ENCODE results near the gene JAKMIP2. TPM values are rescaled to one million over a fixed set of nuclear protein-coding genes. Genes with fewer than 3 reads are reported as not detected.

The JAKMIP2 gene
- total RNA-seq, 1 experiment from 2014 or later = 6.4 TPM

DNA sequence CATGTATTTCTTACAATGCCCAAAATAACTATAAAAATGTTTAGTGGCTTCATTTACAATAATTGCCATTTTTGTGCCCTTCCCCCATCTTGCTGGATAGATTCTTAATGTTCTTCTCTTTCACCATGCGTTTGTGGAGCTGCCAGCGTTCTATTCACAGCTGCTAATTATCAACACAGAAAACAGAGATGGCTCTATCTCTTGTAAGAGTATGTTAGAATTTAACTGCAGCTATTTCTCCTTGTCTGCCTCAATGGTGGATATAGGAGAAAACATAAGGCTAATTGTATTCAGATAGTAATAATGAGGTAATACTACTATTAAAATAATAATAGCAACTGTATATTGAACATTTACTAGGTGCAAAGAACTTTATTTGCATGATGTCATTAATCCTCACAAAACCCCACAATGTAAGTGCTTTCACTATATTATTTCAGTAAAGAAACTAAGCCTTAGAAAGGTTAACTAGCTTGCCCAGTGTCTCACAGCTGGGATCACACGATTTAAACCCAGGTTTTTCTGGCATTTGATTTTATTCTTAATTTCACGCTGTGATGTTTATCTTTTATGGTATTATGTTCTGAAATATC, 50.1 kb downstream of the JAKMIP2 start:
- Histone ChIP-seq H3K18ac (ENCODE audit: insufficient read length, low read depth, low read length) (no peak overlapping the region), H2AFZ (ENCODE audit: low read length) (no peak overlapping the region), H3K56ac (ENCODE audit: insufficient read length, low read depth, low read length) (no peak overlapping the region), H3K4ac (ENCODE audit: low read depth, low read length) (no peak overlapping the region), H2BK12ac (ENCODE audit: insufficient read length, low read depth, low read length) (no peak overlapping the region), H3K4me2 (ENCODE audit: insufficient read depth, insufficient read length, low read length) (no peak overlapping the region), H3K9ac (ENCODE audit: extremely low read depth, insufficient read length, low read length) (no peak overlapping the region), H3K14ac (ENCODE audit: insufficient read depth, low read length) (no peak overlapping the region), H2AK5ac (ENCODE audit: insufficient read length, low read length) (no peak overlapping the region), H2BK20ac (ENCODE audit: low read depth, low read length, poor library complexity, severe bottlenecking) (no peak overlapping the region), H4K91ac (ENCODE audit: insufficient read length, low read depth, low read length) (no peak overlapping the region), H3K9me3 (ENCODE audit: control insufficient read depth, low read depth, low read length) (no peaks in the 10 kb centered on the region), H3K79me2 (ENCODE audit: insufficient read depth, low read length) (no peaks in the 10 kb centered on the region), H3K79me1 (ENCODE audit: insufficient read depth, low read depth, low read length, poor library complexity, severe bottlenecking) (no peaks in the 10 kb centered on the region), H2BK15ac (ENCODE audit: low read depth, low read length) (no peak overlapping the region), H3T11ph (ENCODE audit: low read length) (no peak overlapping the region), H3K27ac (ENCODE audit: insufficient read length, low read depth, low read length) (no peak overlapping the region), H4K5ac (ENCODE audit: insufficient read length, low read depth, low read length) (no peak overlapping the region), H2BK5ac (ENCODE audit: insufficient read length, low read length) (no peak overlapping the region), H4K20me1 (ENCODE audit: control insufficient read depth, insufficient read depth, insufficient read length) (no peaks in the 10 kb centered on the region), H4K8ac (replicated peaks; ENCODE audit: insufficient read length, low read depth, low read length) (no peak overlapping the region), H2BK120ac (ENCODE audit: low read depth, low read length, poor library complexity, severe bottlenecking) (no peak overlapping the region), H3K4me1 (ENCODE audit: insufficient read depth, low read length) (peaks cover 2% of the 10 kb centered on the region; the same call in 1 of the 2 replicates), H3K23me2 (ENCODE audit: insufficient read length, low read depth, low read length, poor library complexity, severe bottlenecking) (no peaks in the 10 kb centered on the region), H3K23ac (ENCODE audit: insufficient read length, low read depth, low read length) (no peak overlapping the region), H3K27me3 (ENCODE audit: insufficient read depth, low read length) (no peaks in the 10 kb centered on the region)
- peak overlapping the region in 1 of 3 experiments; percentile 32; a peak in 1 of 7 replicates for H3K27ac Mint-ChIP-seq
- no CpG with 5 or more reads among the region's 4 CpGs for WGBS (ENCODE audit: extremely low coverage, insufficient read length, low lambda C conversion rate)
- peaks cover 8 to 22% (median 9%) of the 10 kb centered on the region in 3 experiments for H3K36me3 Mint-ChIP-seq (ENCODE audit: insufficient read depth in 1 of 3, low read depth in 3 of 3)
- TF ChIP-seq CTCF (conservative IDR thresholded peaks at IDR 0.05) = no peak
- peaks cover 2 to 3% of the 10 kb centered on the region in 2 experiments; a peak in 3 of 5 replicates for H3K9me3 Mint-ChIP-seq
- H3K27me3 Mint-ChIP-seq (ENCODE audit: low read depth) = no peaks in the 10 kb centered on the region
- DNase-seq = no peak
- H3K4me3 Mint-ChIP-seq = no peak overlapping the region
- H3K4me1 Mint-ChIP-seq = peaks cover 19 to 30% of the 10 kb centered on the region in 2 experiments
